Activated CD4-positive, CD25-positive, alpha-beta regulatory T cell treated with anti-CD3 and anti-CD28 coated beads, Interleukin-2, amount 50 U/mL, for 16 hours (primary cell): ENCODE data around the gene HOXD3.

ENCODE experiments used
- DNase-seq: peaks from one replicate; pipeline ENCODE4 v3.0.0-alpha.2; 2020; ENCODE audit warnings: low read depth, low spot score

HOXD3 gene

DNA sequence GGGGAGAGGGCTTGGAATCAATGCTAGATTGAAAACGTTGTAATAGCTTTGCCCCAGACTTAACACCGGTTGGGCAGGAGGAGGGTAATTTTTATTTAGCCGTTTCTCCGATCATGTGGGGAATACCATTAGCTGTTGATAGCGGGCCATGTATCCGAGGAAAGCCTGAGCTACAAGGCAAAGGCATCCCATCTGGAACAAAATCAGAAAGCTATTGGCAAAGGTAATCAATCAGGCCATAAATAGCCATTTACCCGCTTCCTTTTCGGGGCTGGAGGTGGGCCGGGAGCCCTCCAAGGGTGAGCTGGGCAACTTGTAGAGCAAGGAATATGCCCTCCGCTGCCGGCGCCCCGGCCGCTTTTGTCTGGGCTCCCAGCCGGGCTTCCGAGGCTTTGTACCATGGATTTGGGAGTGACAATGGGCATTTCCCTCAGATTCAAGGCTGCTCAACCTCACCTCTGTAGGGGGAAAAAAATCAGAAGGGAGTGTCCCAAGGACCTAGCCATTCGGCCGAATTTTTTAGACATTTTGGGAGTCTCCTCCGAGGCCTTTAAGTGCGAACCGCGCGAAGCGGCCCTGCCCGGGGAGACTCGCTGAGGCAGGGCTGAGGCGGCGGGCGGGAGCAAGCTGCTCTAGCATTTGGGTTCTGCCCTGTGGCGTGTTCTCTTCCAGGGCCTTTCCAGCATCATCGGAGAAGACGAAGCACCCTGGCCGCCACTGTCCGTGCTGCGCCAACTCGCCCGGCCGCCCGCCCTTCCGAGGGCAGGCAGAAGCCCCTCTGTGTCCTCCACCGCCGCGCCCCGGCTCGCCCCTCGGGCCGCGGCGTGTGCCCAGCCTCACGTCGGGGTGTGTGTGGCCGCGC, 35.7 kb upstream of the HOXD3 start:
- DNase-seq: no peak

DNA sequence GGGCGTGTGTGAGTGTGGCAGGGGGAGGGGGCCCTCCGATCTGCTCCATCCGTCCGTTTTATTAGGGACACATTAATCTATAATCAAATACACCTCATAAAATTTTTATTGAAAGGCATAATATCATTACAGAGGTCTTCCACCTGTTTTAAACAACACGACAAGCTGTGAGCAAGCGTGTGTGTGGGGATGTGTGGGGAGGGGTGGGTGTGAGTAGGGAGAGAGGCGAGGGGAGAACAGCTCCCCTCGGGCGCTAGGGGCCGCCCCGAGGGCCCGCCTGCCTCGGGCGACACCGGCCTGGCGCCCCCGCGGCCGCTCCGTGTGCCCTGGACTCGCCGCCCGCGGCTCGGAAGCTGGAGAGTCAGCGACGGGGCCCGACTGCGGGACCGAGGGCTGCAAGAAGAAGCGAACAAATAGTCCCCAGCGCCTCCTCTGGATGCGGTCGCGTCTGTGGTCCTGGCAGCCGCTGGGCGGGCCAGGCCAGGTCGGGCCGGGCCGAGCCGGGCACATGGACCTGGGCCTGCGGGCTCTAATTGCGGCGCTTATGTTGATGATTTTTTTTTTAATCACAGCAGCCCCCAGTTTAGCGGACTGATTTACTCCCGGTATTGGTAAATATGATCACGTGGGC, 34.9 kb upstream of the HOXD3 start:
- no peak for DNase-seq

DNA sequence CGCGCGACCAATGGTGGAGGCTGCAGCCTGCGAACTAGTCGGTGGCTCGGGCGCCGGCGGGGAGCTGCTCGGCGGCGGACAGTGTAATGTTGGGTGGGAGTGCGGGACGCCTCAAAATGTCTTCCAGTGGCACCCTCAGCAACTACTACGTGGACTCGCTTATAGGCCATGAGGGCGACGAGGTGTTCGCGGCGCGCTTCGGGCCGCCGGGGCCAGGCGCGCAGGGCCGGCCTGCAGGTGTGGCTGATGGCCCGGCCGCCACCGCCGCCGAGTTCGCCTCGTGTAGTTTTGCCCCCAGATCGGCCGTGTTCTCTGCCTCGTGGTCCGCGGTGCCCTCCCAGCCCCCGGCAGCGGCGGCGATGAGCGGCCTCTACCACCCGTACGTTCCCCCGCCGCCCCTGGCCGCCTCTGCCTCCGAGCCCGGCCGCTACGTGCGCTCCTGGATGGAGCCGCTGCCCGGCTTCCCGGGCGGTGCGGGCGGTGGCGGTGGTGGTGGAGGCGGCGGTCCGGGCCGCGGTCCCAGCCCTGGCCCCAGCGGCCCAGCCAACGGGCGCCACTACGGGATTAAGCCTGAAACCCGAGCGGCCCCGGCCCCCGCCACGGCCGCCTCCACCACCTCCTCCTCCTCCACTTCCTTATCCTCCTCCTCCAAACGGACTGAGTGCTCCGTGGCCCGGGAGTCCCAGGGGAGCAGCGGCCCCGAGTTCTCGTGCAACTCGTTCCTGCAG, 34.3 kb upstream of the HOXD3 start, which contains the start of gene HOXD9:
TSS of gene HOXD9 (plus strand) at position 37 of the 728 bp plus-strand sequence. CDS start at position 87, 50 bp downstream.
- no peak for DNase-seq

GRCh38 chr2:176123411-176124109, 33.5 kb upstream of the HOXD3 start:
- no peak for DNase-seq

GRCh38 chr2:176124110-176124946, 32.8 kb upstream of the HOXD3 start:
- DNase-seq: no peak

DNA sequence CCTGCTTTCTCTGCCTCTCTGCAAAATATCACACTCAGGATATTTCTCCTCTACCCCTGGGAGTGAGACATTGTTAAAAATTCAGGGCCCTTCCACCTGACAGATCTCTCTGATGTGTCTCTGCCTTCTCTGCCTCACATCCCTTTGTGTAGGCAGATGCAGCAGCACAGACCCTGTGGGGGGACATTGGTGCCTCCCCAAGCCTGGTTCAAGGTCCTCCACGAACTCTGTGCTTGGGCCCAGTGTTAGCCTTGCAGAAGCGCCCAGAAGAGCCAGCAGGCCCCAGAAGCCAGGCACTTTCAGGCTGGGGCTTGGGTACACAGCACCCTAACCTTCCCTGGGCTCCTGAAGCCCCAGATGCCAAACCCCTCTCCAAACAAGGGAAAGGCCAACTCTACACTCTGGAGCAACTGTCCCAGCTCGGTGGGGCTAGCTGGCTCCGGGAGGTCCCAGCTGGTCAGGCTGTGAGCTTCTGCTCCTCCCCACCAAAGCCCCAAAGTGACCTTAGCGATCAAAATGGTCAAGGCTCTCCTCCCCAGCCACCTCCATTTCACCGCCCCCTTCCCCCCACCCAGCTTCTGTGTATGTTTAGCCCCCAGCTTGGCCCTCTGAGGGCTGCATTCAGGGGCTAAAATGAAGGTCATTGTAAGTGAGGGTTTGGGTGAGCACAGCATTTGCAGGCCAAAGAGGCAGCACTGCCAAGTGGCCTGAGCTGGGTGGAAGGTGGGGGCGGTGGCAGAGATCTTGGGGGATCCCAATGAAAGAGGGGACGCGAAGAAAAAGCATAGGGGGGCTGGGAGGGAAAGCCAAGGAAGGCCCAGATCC, 31.9 kb upstream of the HOXD3 start:
- no peak for DNase-seq

DNA sequence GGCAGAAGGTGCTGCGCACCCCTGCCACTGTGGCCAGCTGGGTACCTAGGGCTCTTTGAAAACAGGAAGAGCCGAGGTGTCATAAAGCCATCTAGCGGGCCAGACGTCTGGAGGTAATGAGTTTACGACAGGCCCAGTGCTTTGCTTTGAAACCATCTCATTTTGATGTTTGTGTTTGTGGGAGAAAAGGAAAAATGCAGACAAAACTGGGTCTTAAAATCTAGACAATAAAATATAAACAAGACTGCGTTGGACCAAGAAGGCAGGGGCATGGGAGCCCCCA, 31.4 kb upstream of the HOXD3 start:
- DNase-seq: no peak

- DNase-seq: peak; percentile 33
Measured at GRCh38 chr2:176126929-176127773, 30.0 kb upstream of the HOXD3 start.

GRCh38 chr2:176127774-176128072, 29.4 kb upstream of the HOXD3 start:
- no peak for DNase-seq

- DNase-seq: no peak
Measured at GRCh38 chr2:176128172-176128981, 28.7 kb upstream of the HOXD3 start.

DNA sequence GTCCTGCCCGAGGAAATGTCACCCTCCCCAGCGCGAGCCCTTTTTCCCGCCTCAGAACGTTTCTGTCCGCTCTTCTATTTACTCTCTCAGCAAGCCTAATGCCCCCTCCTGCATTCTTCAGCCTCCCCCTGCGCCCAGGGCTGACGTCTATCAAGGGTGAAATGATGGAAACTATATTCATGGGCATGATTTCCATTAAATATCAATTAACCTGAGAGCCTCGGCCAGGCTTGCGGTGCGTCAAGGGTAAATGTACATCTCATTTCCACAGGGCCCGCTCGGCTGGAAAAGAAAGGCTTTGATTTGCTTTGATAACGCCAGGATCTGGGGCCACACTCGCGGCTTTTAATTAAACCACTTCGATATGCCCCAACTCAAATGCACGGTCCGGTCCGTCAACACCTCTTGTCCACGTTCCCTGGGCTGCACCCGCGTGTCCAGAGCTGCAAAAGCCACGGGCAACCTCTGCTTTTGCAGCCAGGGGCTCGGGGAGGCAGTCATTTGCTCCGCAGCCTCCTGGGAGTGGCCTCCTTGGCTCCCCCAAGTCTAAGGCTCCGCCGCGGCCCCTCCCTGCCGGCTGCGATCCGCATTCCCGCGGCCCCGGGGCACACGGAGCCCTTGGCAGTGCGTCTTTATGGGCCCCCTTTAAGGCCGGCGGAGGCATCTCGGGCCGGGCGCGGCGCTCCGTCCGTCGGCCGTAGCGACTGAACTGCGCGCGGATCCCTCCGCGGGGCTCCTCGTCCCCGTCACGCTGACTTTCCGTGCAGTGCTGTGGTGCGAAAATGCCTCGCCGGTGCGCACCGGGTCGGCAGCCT, 27.9 kb upstream of the HOXD3 start, which contains the start of gene HOXD8:
TSS of gene HOXD8 (plus strand) at position 724 of the 815 bp plus-strand sequence. CDS start 662 bp downstream, outside the sequence.
- DNase-seq: no peak

DNA sequence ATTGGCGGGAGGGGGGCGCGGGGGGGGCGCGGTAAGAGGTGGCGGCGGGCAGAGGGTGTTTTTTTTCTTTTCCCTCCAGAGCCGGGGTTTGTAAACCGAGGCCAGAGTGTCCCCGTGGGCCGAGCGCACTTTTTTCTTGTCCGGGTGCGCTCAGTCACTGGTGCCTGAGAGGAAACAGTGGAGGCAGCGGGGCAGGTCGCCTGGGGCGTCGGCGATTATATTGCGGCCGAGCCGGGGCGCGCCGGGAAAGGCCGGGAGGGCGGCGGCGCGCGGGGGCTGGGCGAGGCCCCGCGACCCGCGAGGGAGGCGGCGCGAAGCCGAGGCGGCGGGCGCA, 27.3 kb upstream of the HOXD3 start:
- no peak for DNase-seq

- DNase-seq: no peak
Measured at GRCh38 chr2:176130147-176130956, 26.8 kb upstream of the HOXD3 start.

- no peak for DNase-seq
Measured at GRCh38 chr2:176130957-176131847, 25.9 kb upstream of the HOXD3 start.

GRCh38 chr2:176131848-176132158, 25.3 kb upstream of the HOXD3 start:
- no peak for DNase-seq
